ENCODE data around the gene CLCN7. TPM values are rescaled to one million over a fixed set of nuclear protein-coding genes. Genes with fewer than 3 reads are reported as not detected.

The CLCN7 gene
- total RNA-seq, 1 donor from 2014 or later, result 11.5 TPM

- Mint-ChIP-seq H3K36me3 (no peaks in the 10 kb centered on the region), H3K4me3 (peak overlapping the region; percentile 8), H3K27me3 (ENCODE audit: insufficient read depth, low read depth) (no peaks in the 10 kb centered on the region), H3K4me1 (peaks cover 7% of the 10 kb centered on the region), H3K9me3 (no peaks in the 10 kb centered on the region), H3K27ac (no peak overlapping the region)
- no peak for DNase-seq (ENCODE audit: low spot score)
- peaks cover 23% of the 10 kb centered on the region for H3K79me2 ChIP-seq (ENCODE audit: low read depth)
- H3K27me3 ChIP-seq, result no peaks in the 10 kb centered on the region
- H3K4me2 ChIP-seq, result no peak overlapping the region
- no peak overlapping the region for H3K4me3 ChIP-seq
- peaks cover 10% of the 10 kb centered on the region for H3K4me1 ChIP-seq
- no peak for TF ChIP-seq EZH2 (IDR thresholded peaks at IDR 0.05)
- no peak for TF ChIP-seq EZH2phosphoT487 (IDR thresholded peaks at IDR 0.05)
- TF ChIP-seq CTCF (IDR thresholded peaks at IDR 0.05), result no peak
- peaks cover 12% of the 10 kb centered on the region for H4K20me1 ChIP-seq (ENCODE audit: low read depth)
- no peak overlapping the region for H3K27ac ChIP-seq
- no peaks in the 10 kb centered on the region for H3K9me3 ChIP-seq (ENCODE audit: low read depth)
- H3K36me3 ChIP-seq, result no peaks in the 10 kb centered on the region
- H2AFZ ChIP-seq (replicated peaks), result no peak overlapping the region
- H3K9ac ChIP-seq, result no peak overlapping the region
- H3F3A ChIP-seq (ENCODE audit: low read depth), result peaks cover 11% of the 10 kb centered on the region
Measured at GRCh38 chr16:1491327-1491726, 16.5 kb upstream of the CLCN7 start.

GRCh38 chr16:1489077-1489476, 14.2 kb upstream of the CLCN7 start:
- H3K4me1 ChIP-seq, result peaks cover 7% of the 10 kb centered on the region
- H3F3A ChIP-seq (ENCODE audit: low read depth), result peaks cover 11% of the 10 kb centered on the region
- H3K4me2 ChIP-seq, result no peak overlapping the region
- H3K9ac ChIP-seq, result peak overlapping the region; percentile 49
- DNase-seq (ENCODE audit: low spot score), result no peak
- H3K79me2 ChIP-seq (ENCODE audit: low read depth), result peaks cover 8% of the 10 kb centered on the region
- H3K27me3 ChIP-seq, result peaks cover 7% of the 10 kb centered on the region
- TF ChIP-seq EZH2 (IDR thresholded peaks at IDR 0.05) (no peak), CTCF (IDR thresholded peaks at IDR 0.05) (no peak), EZH2phosphoT487 (IDR thresholded peaks at IDR 0.05) (no peak)
- Mint-ChIP-seq H3K27me3 (ENCODE audit: insufficient read depth, low read depth) (peaks cover 4% of the 10 kb centered on the region), H3K4me3 (no peak overlapping the region), H3K27ac (peak overlapping the region; percentile 81), H3K36me3 (no peaks in the 10 kb centered on the region), H3K4me1 (peaks cover 7% of the 10 kb centered on the region), H3K9me3 (no peaks in the 10 kb centered on the region)
- no peaks in the 10 kb centered on the region for H3K36me3 ChIP-seq
- no peak overlapping the region for H2AFZ ChIP-seq (replicated peaks)
- H3K9me3 ChIP-seq (ENCODE audit: low read depth), result no peaks in the 10 kb centered on the region
- H3K4me3 ChIP-seq, result no peak overlapping the region
- peaks cover 4% of the 10 kb centered on the region for H4K20me1 ChIP-seq (ENCODE audit: low read depth)
- no peak overlapping the region for H3K27ac ChIP-seq

- Histone ChIP-seq H2AFZ (replicated peaks) (no peak within 1 kb of the TSS), H3F3A (ENCODE audit: low read depth) (peaks cover 8% of the 10 kb centered on the region), H3K4me3 (no peak within 1 kb of the TSS), H3K9me3 (ENCODE audit: low read depth) (no peaks in the 10 kb centered on the region), H3K79me2 (ENCODE audit: low read depth) (peaks cover 4% of the 10 kb centered on the region), H4K20me1 (ENCODE audit: low read depth) (no peaks in the 10 kb centered on the region), H3K9ac (peak within 1 kb of the TSS; percentile 49), H3K36me3 (no peaks in the 10 kb centered on the region), H3K27me3 (peaks cover 11% of the 10 kb centered on the region), H3K27ac (no peak within 1 kb of the TSS), H3K4me1 (peaks cover 4% of the 10 kb centered on the region), H3K4me2 (no peak within 1 kb of the TSS)
- no peak for DNase-seq (ENCODE audit: low spot score)
- H3K4me3 Mint-ChIP-seq, result no peak within 1 kb of the TSS
- peak within 1 kb of the TSS; percentile 81 for H3K27ac Mint-ChIP-seq
- no peaks in the 10 kb centered on the region for H3K9me3 Mint-ChIP-seq
- H3K36me3 Mint-ChIP-seq, result no peaks in the 10 kb centered on the region
- TF ChIP-seq EZH2phosphoT487 (IDR thresholded peaks at IDR 0.05) (no peak), CTCF (IDR thresholded peaks at IDR 0.05) (no peak), EZH2 (IDR thresholded peaks at IDR 0.05) (no peak)
- H3K4me1 Mint-ChIP-seq, result peaks cover 7% of the 10 kb centered on the region
- peaks cover 4% of the 10 kb centered on the region for H3K27me3 Mint-ChIP-seq (ENCODE audit: insufficient read depth, low read depth)
Measured at GRCh38 chr16:1488619-1489018, 13.8 kb upstream of the CLCN7 start, which contains the start of gene PTX4. TSS of gene PTX4 (minus strand) at chr16:1488944. CDS start at chr16:1488909, 35 bp downstream.

Data from neural progenitor cell (in vitro differentiated cells).